ENCODE results near the gene MARCKS.

The MARCKS gene

GRCh38 chr6:113830140-113830539, 27.0 kb upstream of the MARCKS start:
- no peak for TF ChIP-seq CTCF (IDR thresholded peaks at IDR 0.05; ENCODE audit: insufficient read depth, missing control alignments)
- FAIRE-seq: no peak

GRCh38 chr6:113833537-113833936, 23.6 kb upstream of the MARCKS start:
- no peak for TF ChIP-seq CTCF (IDR thresholded peaks at IDR 0.05; ENCODE audit: insufficient read depth, missing control alignments)
- FAIRE-seq: no peak

More at GRCh38 chr6:113830140-113830539, 27.0 kb upstream of the MARCKS start:
- no peak for DNase-seq (ENCODE audit: insufficient read length, low spot score)

GRCh38 chr6:113837170-113837569, 20.0 kb upstream of the MARCKS start:
- no peak for FAIRE-seq
- no peak for DNase-seq (ENCODE audit: insufficient read length, low spot score)
- TF ChIP-seq CTCF (IDR thresholded peaks at IDR 0.05; ENCODE audit: insufficient read depth, missing control alignments): no peak

More at GRCh38 chr6:113833537-113833936, 23.6 kb upstream of the MARCKS start:
- no peak for DNase-seq (ENCODE audit: insufficient read length, low spot score)

GRCh38 chr6:113842165-113842564, 15.0 kb upstream of the MARCKS start:
- no peak for FAIRE-seq
- DNase-seq (ENCODE audit: insufficient read length, low spot score): no peak
- no peak for TF ChIP-seq CTCF (IDR thresholded peaks at IDR 0.05; ENCODE audit: insufficient read depth, missing control alignments)

GRCh38 chr6:113843500-113844073, 13.6 kb upstream of the MARCKS start:
- DNase-seq (ENCODE audit: insufficient read length, low spot score): no peak
- TF ChIP-seq CTCF (IDR thresholded peaks at IDR 0.05; ENCODE audit: insufficient read depth, missing control alignments): no peak
- peak; percentile 63 for FAIRE-seq

GRCh38 chr6:113846577-113846976, 10.6 kb upstream of the MARCKS start:
- no peak for DNase-seq (ENCODE audit: insufficient read length, low spot score)
- no peak for TF ChIP-seq CTCF (IDR thresholded peaks at IDR 0.05; ENCODE audit: insufficient read depth, missing control alignments)
- peak; percentile 41 for FAIRE-seq

GRCh38 chr6:113847447-113847846, 9.7 kb upstream of the MARCKS start:
- no peak for TF ChIP-seq CTCF (IDR thresholded peaks at IDR 0.05; ENCODE audit: insufficient read depth, missing control alignments)
- DNase-seq (ENCODE audit: insufficient read length, low spot score): no peak
- no peak for FAIRE-seq

Data from D721Med (cell line).